Measurements from ENCODE around the gene PEX14.

Gene PEX14

DNA sequence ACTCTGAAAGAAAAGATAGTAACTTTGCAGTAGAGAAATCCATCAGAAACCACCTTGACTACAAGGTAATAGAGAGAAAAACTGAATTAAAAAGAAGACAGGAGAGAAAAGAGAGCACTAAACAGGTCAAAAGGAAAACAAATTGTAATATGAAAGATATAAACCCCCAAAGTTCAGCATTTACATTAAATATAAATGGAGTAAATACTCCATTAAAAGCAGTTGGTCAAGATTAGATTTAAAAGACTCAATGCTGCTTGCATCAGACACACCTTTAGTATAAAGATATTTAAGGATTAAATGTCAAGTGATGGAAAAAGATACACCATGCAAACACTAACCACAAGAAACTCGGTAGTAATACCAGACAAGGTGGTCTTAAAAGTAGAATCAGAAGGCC is 110.5 kb downstream of the PEX14 start:
- no peak overlapping the region for H3K27ac ChIP-seq (ENCODE audit: insufficient read depth, low read length, poor library complexity, severe bottlenecking)
- DNase-seq: no peak
- H3K9me3 ChIP-seq (ENCODE audit: control insufficient read depth, low read length): no peaks in the 10 kb centered on the region
- H3K27me3 ChIP-seq (replicated peaks; ENCODE audit: control insufficient read depth, insufficient read depth, low read length, poor library complexity, severe bottlenecking): no peaks in the 10 kb centered on the region
- H3K36me3 ChIP-seq (ENCODE audit: control insufficient read depth, insufficient read depth, low read length): no peaks in the 10 kb centered on the region
- no peak overlapping the region for H3K4me3 ChIP-seq (ENCODE audit: insufficient read depth, low read depth, low read length, poor library complexity, severe bottlenecking)
- H3K4me1 ChIP-seq (ENCODE audit: control insufficient read depth, insufficient read depth, low read length, poor library complexity, severe bottlenecking): no peaks in the 10 kb centered on the region

DNA sequence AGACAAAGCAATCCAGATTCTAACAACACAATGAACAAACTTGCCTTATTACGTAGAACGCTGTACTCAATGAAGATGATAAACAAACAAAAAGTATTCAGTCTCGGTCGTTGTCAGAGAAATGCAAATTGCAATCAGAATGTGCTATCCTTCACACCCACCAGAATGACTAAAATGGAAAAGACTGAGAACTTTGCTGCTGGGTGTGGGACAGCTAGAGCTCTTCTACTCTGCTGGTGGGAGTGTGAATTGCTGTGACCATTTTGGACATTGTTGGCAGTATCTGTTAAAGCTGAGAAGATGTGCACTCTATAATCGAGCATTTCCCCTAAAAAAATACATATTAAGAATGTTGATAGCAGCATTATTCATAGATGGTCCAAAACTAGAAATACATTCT is 111.4 kb downstream of the PEX14 start:
- Histone ChIP-seq H3K27me3 (replicated peaks; ENCODE audit: control insufficient read depth, insufficient read depth, low read length, poor library complexity, severe bottlenecking) (no peaks in the 10 kb centered on the region), H3K4me1 (ENCODE audit: control insufficient read depth, insufficient read depth, low read length, poor library complexity, severe bottlenecking) (no peaks in the 10 kb centered on the region), H3K27ac (ENCODE audit: insufficient read depth, low read length, poor library complexity, severe bottlenecking) (no peak overlapping the region), H3K36me3 (ENCODE audit: control insufficient read depth, insufficient read depth, low read length) (no peaks in the 10 kb centered on the region), H3K9me3 (ENCODE audit: control insufficient read depth, low read length) (no peaks in the 10 kb centered on the region), H3K4me3 (ENCODE audit: insufficient read depth, low read depth, low read length, poor library complexity, severe bottlenecking) (no peak overlapping the region)
- no peak for DNase-seq

DNA sequence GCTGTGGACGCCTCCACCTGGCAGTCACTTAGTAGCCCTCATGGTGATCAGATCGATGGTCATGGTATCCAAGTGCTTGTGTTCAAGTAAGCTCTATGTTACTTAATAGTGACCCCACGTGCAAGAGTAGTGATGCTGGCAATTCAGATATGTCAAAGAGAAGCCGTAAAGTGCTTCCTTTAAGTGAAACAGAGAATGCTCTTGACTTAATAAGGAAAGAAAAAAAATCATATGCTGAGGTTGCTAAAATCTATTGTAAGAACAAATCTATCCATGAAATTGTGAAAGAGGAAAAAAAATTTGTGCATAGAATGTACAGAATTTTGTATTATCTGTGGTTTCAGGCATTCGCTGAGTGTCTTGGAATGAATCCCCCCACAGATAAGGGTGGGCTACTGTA is 113.9 kb downstream of the PEX14 start:
- H3K9me3 ChIP-seq (ENCODE audit: control insufficient read depth, low read length): no peaks in the 10 kb centered on the region
- H3K36me3 ChIP-seq (ENCODE audit: control insufficient read depth, insufficient read depth, low read length): no peaks in the 10 kb centered on the region
- no peak for DNase-seq
- no peak overlapping the region for H3K27ac ChIP-seq (ENCODE audit: insufficient read depth, low read length, poor library complexity, severe bottlenecking)
- H3K27me3 ChIP-seq (replicated peaks; ENCODE audit: control insufficient read depth, insufficient read depth, low read length, poor library complexity, severe bottlenecking): no peaks in the 10 kb centered on the region
- no peaks in the 10 kb centered on the region for H3K4me1 ChIP-seq (ENCODE audit: control insufficient read depth, insufficient read depth, low read length, poor library complexity, severe bottlenecking)
- no peak overlapping the region for H3K4me3 ChIP-seq (ENCODE audit: insufficient read depth, low read depth, low read length, poor library complexity, severe bottlenecking)

DNA sequence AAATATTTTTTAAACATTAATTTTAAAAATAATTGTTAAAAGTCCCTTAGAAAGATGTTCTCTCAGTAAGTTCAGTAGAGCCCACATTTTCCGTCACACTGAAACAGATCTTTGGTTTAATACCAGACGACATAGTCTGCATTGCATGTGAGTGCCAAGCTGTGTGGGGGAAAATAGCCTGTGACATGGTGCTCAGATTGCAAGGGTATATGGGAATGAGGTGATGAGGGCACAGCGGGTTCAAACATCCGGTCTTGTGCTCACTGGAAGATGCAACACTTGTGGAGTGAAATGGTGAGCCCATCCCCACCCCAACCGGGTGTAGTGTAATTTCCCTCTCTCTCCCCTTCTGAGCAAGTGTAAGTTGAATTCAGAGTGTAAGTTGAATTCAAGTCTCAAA is 114.3 kb downstream of the PEX14 start:
- H3K9me3 ChIP-seq (ENCODE audit: control insufficient read depth, low read length): no peaks in the 10 kb centered on the region
- no peak for DNase-seq
- H3K27me3 ChIP-seq (replicated peaks; ENCODE audit: control insufficient read depth, insufficient read depth, low read length, poor library complexity, severe bottlenecking): no peaks in the 10 kb centered on the region
- H3K4me3 ChIP-seq (ENCODE audit: insufficient read depth, low read depth, low read length, poor library complexity, severe bottlenecking): no peak overlapping the region
- no peaks in the 10 kb centered on the region for H3K36me3 ChIP-seq (ENCODE audit: control insufficient read depth, insufficient read depth, low read length)
- H3K27ac ChIP-seq (ENCODE audit: insufficient read depth, low read length, poor library complexity, severe bottlenecking): no peak overlapping the region
- no peaks in the 10 kb centered on the region for H3K4me1 ChIP-seq (ENCODE audit: control insufficient read depth, insufficient read depth, low read length, poor library complexity, severe bottlenecking)

DNA sequence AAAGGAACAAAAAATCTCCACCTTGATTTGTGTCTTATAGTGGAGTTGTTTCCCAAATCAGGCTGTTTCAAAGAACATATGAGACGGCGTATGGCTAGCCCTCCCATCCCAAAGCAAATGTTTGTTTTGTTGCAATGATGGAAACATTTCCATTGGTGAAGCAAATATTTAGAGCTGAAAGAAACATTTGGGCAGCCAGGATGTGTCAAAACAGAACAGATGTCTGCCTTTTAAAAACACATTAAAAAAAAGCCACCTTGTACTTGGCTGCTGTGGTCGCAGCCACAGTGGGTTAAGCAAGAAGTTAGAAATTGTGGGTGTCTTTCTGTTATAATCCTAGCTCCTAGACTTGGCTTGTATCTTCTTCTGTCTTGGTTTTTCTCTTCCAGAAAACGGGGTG is 116.3 kb downstream of the PEX14 start:
- H3K27me3 ChIP-seq (replicated peaks; ENCODE audit: control insufficient read depth, insufficient read depth, low read length, poor library complexity, severe bottlenecking): no peaks in the 10 kb centered on the region
- H3K27ac ChIP-seq (ENCODE audit: insufficient read depth, low read length, poor library complexity, severe bottlenecking): no peak overlapping the region
- no peak overlapping the region for H3K4me3 ChIP-seq (ENCODE audit: insufficient read depth, low read depth, low read length, poor library complexity, severe bottlenecking)
- no peak for DNase-seq
- no peaks in the 10 kb centered on the region for H3K4me1 ChIP-seq (ENCODE audit: control insufficient read depth, insufficient read depth, low read length, poor library complexity, severe bottlenecking)
- H3K36me3 ChIP-seq (ENCODE audit: control insufficient read depth, insufficient read depth, low read length): no peaks in the 10 kb centered on the region
- no peaks in the 10 kb centered on the region for H3K9me3 ChIP-seq (ENCODE audit: control insufficient read depth, low read length)

DNA sequence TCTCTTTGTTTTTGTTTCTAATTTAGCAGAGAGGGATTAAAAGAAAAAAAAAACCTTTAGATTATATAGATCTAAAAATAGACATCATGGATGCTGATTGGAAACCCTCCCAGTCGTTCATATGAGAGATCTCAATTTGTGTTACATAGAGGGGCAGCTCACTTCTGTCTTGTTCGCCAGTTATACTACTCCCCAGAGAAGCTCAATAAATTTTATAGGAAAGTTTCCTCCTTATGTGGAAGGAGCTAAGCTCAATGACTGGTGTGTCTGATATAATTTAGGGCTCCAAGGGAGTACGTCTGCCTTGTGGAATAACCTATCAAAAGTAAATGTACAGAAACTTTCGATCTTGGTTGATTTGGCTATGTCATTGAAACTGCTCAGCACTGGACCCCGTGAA is 117.6 kb downstream of the PEX14 start:
- Histone ChIP-seq H3K9me3 (ENCODE audit: control insufficient read depth, low read length) (no peaks in the 10 kb centered on the region), H3K36me3 (ENCODE audit: control insufficient read depth, insufficient read depth, low read length) (no peaks in the 10 kb centered on the region), H3K4me3 (ENCODE audit: insufficient read depth, low read depth, low read length, poor library complexity, severe bottlenecking) (no peak overlapping the region), H3K27me3 (replicated peaks; ENCODE audit: control insufficient read depth, insufficient read depth, low read length, poor library complexity, severe bottlenecking) (no peaks in the 10 kb centered on the region), H3K4me1 (ENCODE audit: control insufficient read depth, insufficient read depth, low read length, poor library complexity, severe bottlenecking) (no peaks in the 10 kb centered on the region), H3K27ac (ENCODE audit: insufficient read depth, low read length, poor library complexity, severe bottlenecking) (no peak overlapping the region)
- no peak for DNase-seq

DNA sequence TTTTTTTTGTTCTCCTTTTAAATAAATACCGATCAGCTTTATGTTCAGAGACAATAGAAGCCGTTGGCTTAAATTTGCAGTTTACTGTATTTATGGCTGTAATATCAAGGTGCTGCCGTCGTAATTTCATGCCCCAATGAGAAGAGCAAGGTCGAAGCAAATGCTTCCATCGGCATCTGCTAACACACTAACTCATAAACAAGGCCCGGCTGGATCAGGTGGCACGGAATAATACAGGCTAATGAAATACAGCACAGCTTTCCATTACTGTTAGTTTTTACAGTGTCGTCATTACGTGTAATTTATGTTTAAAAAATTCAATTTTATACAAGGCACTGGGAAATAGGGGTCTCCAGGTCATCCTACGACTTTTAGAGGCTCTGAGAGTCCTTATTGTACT is 119.0 kb downstream of the PEX14 start:
- no peaks in the 10 kb centered on the region for H3K4me1 ChIP-seq (ENCODE audit: control insufficient read depth, insufficient read depth, low read length, poor library complexity, severe bottlenecking)
- no peak overlapping the region for H3K27ac ChIP-seq (ENCODE audit: insufficient read depth, low read length, poor library complexity, severe bottlenecking)

DNA sequence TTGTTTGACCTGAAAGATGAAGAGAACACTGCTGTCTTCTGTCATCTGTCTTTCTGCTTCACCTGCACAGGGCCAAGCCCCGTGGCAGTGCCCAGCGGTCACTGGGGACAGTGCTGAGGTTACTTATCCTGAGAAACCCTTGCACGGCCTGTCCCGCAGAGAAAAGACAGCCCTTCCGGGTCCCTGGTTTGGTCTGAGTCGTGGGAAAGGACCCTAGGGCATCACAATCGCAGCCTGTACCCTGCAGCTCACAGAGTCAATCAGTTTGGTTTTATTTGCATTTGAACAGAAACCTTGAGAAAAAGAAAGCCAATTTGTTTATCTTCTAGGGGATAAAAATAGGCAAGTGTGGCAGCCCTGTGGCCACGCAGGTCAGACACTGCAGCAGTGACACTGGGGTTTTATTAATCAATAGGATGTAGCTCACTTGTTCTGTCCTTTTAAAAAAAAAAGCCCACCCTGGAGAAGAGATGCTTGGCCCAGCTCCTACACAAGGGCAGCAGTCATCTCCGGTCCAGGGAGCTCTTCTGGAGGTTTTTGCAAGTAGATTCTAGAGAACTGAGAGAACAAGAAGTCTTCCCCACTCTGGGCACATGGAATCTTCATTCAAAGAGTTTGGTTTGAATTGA is 120.0 kb downstream of the PEX14 start:
- Histone ChIP-seq H3K4me3 (ENCODE audit: insufficient read depth, low read depth, low read length, poor library complexity, severe bottlenecking) (no peak overlapping the region), H3K36me3 (ENCODE audit: control insufficient read depth, insufficient read depth, low read length) (peaks cover 3% of the 10 kb centered on the region), H3K27ac (ENCODE audit: insufficient read depth, low read length, poor library complexity, severe bottlenecking) (no peak overlapping the region), H3K27me3 (replicated peaks; ENCODE audit: control insufficient read depth, insufficient read depth, low read length, poor library complexity, severe bottlenecking) (no peaks in the 10 kb centered on the region), H3K9me3 (ENCODE audit: control insufficient read depth, low read length) (no peaks in the 10 kb centered on the region), H3K4me1 (ENCODE audit: control insufficient read depth, insufficient read depth, low read length, poor library complexity, severe bottlenecking) (no peaks in the 10 kb centered on the region)
- no peak for DNase-seq

More for the DNA sequence above, 119.0 kb downstream of the PEX14 start:
- Histone ChIP-seq H3K4me3 (ENCODE audit: insufficient read depth, low read depth, low read length, poor library complexity, severe bottlenecking) (no peak overlapping the region), H3K9me3 (ENCODE audit: control insufficient read depth, low read length) (no peaks in the 10 kb centered on the region), H3K27me3 (replicated peaks; ENCODE audit: control insufficient read depth, insufficient read depth, low read length, poor library complexity, severe bottlenecking) (no peaks in the 10 kb centered on the region), H3K36me3 (ENCODE audit: control insufficient read depth, insufficient read depth, low read length) (no peaks in the 10 kb centered on the region)
- no peak for DNase-seq

DNA sequence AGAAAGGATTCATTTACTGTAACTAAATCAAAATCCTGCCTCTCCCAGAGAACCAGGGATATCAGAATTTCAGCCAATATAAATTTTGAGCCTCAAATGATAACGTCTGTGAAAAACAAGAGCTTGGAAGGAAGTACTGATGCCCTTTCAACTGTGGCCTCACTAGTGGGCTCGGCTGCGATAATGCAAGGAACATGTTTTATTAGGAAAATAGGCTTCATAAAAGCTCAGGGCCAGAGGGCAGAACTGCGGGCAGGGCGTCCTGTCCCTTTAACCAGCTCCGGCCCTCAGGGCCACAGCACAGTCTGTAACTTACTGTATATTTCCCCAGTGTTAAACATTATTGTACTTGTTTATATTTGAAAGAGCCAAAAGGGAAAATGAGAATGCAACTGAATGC is 122.0 kb downstream of the PEX14 start:
- Histone ChIP-seq H3K27ac (ENCODE audit: insufficient read depth, low read length, poor library complexity, severe bottlenecking) (no peak overlapping the region), H3K36me3 (ENCODE audit: control insufficient read depth, insufficient read depth, low read length) (peaks cover 3% of the 10 kb centered on the region), H3K27me3 (replicated peaks; ENCODE audit: control insufficient read depth, insufficient read depth, low read length, poor library complexity, severe bottlenecking) (no peaks in the 10 kb centered on the region), H3K4me3 (ENCODE audit: insufficient read depth, low read depth, low read length, poor library complexity, severe bottlenecking) (no peak overlapping the region), H3K4me1 (ENCODE audit: control insufficient read depth, insufficient read depth, low read length, poor library complexity, severe bottlenecking) (no peaks in the 10 kb centered on the region), H3K9me3 (ENCODE audit: control insufficient read depth, low read length) (no peaks in the 10 kb centered on the region)
- DNase-seq: no peak

DNA sequence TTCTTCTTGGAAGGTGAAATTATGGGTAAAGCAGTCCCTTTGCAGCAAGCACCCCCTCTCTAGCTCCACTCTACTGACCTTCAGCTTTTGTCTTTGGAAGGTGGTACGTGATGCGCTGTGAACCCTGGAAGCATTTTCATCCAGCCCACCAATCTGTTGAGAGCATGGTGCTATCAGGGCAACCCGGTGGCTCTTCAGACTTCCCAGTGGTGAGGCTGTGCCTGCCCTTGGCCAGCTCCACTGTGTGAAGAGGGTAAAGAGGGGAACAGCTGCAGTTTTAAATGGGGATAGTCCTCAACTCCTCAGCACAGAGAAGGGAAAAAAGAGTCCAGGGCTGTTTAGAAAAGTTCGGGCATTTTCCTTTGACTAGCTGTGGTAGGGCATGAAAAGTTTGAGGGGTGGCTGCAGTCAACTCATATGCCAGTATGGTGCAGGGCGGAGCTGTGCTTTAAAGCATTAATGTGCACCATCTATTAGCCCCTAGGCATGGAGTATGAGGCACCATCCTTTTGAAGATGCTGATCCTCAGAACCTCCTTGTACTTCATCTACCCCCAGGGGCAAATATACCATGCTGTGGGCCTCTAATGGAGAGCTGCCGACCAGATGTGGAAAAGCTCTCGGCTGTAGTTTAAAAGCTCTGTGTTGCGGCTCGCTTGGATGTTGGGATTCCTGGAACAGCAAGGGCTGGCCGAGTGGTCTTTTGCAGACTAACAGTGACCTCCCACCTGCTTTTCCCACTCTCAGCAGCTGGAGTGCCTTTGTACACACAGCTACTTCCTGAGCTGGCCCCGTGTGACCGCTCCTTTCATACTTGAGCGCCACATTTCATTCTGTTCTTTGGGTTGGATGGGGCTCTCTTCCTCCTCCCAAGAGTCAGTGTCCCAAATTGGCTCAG is 123.0 kb downstream of the PEX14 start:
- no peak overlapping the region for H3K4me3 ChIP-seq (ENCODE audit: insufficient read depth, low read depth, low read length, poor library complexity, severe bottlenecking)
- H3K27me3 ChIP-seq (replicated peaks; ENCODE audit: control insufficient read depth, insufficient read depth, low read length, poor library complexity, severe bottlenecking): no peaks in the 10 kb centered on the region
- no peak for DNase-seq
- H3K36me3 ChIP-seq (ENCODE audit: control insufficient read depth, insufficient read depth, low read length): peaks cover 3% of the 10 kb centered on the region
- H3K27ac ChIP-seq (ENCODE audit: insufficient read depth, low read length, poor library complexity, severe bottlenecking): no peak overlapping the region
- no peaks in the 10 kb centered on the region for H3K4me1 ChIP-seq (ENCODE audit: control insufficient read depth, insufficient read depth, low read length, poor library complexity, severe bottlenecking)
- no peaks in the 10 kb centered on the region for H3K9me3 ChIP-seq (ENCODE audit: control insufficient read depth, low read length)

Data from effector memory CD4-positive, alpha-beta T cell (primary cell).